DMS 273 (cell line): ENCODE data around the gene CCL13.

Experiments used
- DNase-seq: peaks from one replicate; lab custom pipeline; 2025; ENCODE audit not compliant: unreplicated experiment; lab: John Stamatoyannopoulos, UW

CCL13 gene

DNA sequence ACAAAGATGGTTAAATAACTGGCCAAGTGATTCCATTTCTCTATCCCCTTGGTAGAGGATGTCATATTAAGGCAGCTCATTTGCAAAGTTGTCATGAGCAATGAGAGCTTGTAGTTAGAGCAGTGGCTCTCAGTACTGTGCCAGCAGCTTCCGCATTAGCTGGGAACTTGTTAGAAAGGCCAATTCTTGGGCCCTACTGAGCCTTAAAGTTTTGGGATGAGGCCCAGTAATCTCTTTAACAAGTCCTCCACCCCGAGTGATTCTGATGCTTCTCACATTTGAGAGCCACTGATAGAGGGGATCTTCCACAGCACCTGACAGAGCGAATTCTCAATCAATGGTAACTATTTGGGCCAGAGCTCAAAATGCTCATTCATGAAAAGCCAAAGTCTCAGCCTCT lies 26.9 kb downstream of the CCL13 start:
- DNase-seq, result no peak

DNA sequence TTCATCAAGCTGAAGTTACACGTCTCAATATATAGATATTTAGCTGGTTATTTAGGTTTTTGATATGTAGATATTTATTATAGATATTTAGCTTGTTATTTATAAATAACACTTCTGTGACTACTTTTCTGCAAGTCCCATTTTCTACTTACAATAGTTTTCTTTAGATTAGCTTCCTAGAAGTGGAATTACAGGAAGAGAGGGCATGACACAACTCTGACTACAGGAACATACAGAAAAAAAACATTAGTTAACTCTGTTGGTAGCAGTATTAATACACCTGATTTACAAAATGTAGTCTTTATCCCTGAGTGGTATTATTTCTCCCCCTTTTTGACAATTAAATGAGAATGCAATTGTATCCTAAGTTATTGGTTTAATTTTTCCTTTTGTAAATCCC lies 28.0 kb downstream of the CCL13 start:
- DNase-seq, result no peak

DNA sequence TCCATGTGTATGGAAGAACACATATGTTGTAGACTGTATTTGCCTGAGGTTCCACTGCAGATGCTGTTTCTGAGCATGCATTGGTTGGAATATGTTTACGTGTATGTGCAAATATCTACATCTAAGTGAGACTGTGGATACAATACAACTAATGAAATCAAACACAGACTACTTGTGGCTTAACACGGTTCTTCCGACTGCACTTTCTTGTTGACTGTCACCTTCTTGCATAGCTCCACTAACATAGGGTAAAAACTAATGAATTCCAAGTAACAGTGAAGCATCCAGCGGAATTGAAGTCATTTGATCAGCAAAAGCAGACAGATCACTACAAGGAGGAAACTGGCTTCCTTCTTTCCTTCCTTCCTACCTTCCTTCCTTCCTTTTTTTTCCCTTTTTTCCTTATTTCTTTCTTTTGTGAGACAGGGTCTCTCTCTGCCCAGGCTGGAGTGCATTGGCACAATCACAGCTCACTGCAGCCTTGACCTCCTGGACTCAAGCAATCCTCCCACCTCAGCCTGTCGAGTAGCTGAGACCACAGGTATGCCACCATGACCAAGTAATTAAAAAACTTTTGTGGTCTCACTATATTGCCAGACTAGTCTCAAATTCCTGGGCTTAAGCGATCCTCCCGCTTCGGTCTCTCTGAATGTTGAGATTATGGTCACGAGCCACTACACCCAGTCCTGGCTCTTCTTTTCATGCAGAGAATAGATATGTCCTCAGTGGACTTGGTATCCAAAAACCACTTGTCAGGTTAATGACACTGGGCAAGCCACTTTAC lies 28.7 kb downstream of the CCL13 start:
- DNase-seq, result no peak

DNA sequence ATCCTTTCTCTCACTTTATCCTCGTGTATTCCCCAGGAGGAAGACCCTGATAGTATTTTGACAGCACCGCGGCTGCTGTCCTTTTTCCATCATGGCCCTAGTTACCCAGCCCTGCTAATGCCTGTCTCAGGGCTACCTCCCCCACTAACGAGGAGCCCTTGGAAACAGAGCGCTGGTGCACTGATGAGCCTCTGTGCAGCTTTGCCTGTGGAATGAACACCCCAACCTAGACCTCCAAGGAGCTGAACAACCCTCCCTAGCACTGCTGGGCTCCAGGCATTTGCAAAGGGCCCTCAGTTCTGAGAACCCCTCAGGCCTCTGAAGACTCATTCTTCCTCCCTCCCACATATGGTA lies 30.0 kb downstream of the CCL13 start:
- no peak for DNase-seq

DNA sequence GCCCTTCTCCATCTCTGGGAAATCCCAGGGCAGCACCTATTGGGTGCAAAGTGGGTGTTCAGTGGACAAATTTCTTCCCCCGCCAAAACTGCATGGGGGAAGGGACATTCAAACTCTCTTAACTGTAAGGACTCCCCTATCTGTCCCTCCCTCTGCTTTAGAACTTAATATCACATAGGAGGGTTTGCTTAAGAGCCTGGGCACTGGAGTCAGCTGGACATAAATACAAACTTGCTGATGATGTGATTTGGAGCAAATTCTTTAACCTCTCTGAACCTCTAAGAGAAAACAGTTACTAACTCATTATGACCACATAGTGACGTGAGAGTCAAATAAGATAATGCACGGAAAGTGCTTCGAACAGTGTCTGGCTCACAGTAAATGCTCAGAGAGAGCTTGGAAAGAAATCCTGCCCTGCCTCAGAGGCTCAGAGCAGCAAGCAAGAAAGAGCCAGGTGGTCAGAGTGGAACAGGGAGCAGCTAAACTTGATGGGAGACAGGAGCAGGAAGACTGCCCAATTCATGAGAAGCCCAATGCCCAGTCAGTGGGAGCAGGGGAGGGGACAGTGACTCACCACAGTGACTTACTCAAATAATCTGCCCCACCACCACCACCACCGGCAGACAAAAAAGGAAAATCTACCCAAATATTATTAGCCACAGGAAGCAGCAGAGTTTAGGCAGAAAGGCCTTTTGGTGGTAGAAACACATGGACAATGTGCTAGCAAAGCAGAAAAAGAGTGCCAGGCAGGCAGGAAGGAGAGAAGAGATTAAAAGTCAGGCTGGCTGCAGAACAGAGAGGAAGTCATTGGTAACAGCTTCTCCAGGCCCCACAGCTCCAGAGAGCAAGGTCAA lies 30.6 kb downstream of the CCL13 start:
- no peak for DNase-seq

DNA sequence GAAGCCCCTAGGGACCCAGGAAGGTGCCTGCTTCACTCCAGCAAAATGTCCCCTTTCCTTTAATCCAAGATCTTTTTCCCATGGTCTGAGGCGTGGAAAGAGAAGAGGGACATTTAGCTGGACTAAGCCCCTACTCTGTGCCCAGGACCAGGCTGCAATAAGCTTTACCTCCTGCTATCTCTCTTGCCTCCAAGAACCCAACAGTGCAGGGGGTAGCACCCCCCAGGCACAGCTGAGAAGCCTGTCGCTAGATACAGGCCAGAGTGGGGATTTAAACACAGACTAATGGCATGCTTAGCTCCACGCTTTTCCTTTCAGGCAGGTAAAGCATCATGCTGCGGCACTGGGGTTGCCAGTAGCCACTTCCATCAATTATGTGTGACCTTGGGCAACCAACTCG lies 31.3 kb downstream of the CCL13 start:
- no peak for DNase-seq

DNA sequence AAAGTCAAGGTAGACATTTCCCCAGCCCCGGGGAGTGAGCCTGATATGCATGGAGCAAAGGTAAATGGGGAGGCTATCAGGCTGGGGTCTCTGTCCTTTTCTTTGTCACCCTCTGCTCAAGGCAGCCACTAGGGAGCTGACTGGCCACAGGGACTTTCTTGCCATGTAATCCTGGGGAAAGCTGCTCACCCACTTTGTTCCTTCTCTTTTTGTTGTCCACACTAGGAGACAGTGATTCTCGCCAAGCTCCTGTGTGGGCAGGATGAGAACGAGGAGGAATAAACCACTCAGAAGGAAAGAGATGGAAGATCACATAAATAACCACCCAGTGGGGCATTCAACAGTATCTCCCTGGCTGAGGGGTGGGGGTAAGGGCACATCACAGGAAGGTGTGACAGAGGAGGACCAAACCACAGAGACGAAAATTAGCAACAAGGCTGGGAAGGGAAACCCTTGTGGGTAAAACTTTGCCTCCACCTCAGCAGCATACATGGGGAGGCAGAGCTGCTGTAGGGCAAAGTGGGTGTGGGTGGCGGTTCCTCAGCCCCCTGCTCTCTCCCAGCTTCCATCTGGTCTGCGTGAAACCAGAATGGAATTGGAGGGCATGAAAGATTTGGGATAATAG lies 33.0 kb downstream of the CCL13 start:
- no peak for DNase-seq

DNA sequence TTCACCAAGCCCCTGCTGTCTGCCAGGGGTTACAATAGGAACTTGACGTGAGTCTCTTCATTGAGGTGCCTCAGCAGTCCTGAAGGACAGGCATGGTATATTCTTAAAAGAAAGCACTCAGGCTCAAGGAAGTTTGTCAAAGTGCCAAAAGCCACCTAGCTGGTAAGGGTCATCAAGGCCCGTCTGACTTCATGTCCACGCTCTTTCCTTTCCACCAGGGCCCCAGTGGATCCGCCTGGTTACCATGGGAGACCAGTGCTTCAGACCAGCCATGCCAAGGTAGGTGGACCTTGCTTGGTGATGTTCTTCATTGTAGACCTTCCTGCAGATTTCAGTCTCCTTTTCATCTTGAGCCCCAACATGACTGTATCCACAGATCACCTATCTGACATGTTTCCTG lies 34.4 kb downstream of the CCL13 start:
- DNase-seq, result no peak

DNA sequence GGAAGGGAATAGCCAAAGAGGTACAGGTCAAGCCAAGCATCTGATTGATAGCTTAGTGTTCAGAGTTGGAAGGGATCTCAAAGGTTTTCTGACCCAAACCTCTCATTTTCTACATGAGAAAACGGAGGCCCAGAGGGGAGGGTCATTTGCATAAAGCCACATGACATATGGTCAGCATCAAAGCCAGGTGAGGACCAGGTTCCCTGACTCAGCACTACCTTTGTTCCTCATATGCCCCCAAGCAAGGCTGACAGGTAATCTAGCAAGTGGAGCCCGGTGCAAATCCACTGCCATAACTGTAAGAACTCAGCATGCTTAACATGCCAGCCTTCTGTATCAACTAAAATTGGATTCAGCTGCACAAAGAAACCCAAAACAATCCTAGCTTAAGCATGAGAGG lies 35.0 kb downstream of the CCL13 start:
- no peak for DNase-seq

DNA sequence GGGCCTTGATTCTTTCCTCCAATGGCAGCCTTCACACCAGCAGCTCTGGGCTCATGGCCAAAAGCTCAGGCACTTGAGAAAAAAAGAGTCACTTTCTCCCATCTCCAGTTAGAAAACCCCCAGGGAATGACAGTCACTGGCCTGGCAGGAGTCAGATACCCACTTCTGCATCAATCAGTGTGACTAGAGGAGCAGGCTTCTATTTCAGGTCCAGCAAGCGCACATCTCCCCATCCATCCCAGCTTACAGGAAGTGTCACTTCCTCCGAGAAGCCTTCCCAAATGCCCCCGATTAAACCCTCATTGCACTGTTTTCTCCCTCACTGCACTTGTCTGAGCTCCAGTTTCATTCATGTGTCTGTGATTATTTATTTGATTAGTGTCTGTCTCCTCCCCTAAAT lies 37.1 kb downstream of the CCL13 start:
- no peak for DNase-seq

DNA sequence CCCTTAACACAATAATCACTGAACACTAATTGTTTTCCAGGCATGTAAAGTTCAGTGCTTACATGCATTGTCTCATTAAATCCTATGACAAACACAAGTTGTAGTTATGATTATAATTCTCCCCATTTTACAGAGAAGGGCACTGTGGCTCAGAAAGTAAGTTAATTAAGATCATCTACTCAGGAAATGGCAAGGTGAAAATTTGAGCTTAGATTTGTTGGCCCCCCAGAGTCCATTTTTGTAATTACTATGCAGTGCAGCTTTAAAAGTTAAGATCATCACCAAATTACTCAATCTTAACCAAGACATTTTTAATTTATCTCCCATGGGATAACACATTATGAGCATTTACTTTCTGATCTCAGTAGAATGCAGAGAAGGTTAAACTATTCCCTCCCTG lies 41.0 kb downstream of the CCL13 start:
- DNase-seq, result no peak

DNA sequence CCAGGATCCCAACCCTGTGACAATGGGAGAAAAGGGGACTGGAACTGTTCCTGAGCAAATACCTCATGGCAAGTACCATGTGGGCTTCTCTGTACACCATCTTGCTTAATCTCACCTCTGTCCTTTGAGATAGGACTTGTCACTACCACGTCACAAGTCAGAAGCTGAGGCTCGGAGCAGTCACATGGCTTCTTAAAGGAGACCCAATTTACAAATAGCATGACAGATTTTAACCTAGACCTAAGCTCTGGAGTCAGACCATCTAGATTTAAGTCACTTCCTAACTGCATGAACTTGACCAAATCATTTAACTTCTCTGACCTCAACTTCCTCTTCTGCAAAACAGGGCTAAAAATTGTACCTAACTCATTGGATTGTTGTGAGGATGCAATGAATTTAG lies 42.7 kb downstream of the CCL13 start:
- no peak for DNase-seq

DNA sequence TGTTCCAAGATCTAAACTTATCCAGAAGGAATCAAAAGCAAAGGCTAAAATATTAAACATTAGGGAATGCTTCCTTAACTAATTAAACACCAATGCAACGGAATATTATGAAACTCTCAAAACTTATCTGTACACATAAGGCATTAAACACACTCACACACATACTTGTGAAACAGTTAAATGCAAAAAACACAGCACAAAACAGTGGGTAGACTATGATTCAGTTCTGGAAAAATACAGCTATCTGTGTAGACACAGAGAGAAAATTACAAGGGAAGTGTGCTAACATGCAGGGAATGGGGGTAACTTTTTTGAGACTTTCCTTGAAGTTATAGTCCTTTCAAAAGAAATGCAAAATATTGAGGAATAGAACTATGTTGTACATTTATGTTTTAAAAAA lies 43.4 kb downstream of the CCL13 start:
- DNase-seq, result no peak

DNA sequence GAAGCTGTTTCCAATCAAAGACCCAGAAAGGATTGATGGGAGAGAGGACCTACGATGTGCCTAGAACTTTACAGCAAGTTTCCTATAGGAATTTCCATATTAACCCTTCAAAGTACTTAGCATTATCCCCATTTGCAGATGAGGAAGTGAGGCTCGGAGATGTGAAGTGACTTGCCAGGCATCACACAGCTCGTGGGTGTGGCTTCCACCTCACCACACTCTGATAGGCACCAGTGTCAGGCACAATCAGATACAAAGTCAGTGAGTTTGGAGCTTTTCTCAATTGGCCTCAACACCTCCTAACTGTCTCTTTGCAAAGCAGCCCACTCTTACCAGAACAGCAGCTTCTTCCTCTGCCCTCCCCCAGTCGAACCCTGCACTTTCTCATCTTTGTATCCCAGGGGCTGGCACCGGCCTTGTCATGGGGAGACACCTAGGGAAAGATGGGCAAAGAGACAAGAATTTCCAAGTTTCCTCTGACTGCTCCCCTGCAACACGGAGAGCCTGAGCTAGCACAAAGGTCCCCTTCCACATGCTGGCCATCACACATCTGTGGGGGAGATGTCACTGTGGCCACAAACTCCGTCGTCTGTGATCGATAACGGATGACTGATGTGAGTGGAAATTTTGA lies 44.1 kb downstream of the CCL13 start:
- no peak for DNase-seq

DNA sequence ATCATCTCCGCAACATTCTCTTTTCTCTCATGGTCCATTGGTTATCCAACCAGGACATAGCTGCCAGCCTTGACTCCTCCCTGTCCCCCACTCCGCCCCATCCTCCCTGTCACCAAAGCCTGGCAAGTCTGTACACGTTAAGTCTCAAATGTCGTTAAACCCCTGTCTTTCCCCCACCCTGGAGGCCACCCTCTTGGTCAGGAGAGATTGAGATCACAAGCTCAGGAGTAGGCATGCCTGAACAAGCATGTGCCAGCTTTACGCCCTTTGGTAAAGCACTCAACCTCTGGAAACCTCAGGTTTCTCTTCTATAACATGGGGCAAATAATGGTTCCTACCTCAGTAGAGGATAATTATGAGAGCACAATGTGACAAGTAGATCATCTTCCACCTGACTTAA lies 44.9 kb downstream of the CCL13 start:
- DNase-seq, result no peak

DNA sequence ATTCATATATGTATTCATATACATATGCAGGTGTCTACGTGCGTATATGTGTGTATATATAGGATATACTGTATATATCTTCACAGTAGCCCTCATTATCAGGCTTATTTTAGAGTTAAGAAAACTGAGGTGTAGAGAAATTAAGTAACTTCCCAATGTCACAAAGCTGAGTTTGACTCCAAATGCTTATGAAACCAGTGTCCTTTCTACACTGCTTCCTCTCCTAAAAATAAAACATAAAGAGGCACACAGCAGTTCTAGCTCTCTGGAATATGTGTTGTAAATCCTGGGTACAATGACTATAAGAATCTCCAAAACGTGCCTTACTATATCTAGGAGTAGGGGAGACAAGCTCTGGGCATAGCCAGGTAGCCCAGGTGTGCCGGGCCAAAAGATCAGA lies 46.7 kb downstream of the CCL13 start:
- DNase-seq, result no peak

DNA sequence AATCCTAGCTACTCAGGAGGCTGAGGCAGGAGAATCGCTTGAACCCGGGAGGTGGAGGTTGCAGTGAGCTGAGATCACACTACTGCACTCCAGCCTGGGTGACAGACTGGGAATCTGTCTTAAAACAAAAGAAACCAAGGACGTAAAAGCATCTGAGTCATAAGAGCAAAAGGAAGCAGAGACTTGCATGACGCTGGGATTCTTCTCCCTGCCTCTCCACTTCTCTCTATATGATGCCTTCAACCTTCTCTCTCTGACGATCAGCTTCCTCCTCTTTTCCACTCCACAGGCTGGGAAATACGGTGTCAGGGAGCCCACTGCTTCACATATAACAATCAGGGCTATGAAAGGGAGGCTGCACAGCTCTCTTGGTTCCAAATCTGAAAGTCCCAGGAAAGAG lies 49.9 kb downstream of the CCL13 start:
- no peak for DNase-seq
